Activated CD8-positive, alpha-beta T cell treated with anti-CD3 and anti-CD28 coated beads for 36 hours (primary cell): ENCODE data around the gene RAE1. TPM values are rescaled to one million over a fixed set of nuclear protein-coding genes. Genes with fewer than 3 reads are reported as not detected.

ENCODE experiments used
- ATAC-seq: fragments of 200-7000 bp; cut with Tn5 transposase; one replicate; pipeline ENCODE4 v1.10.0; 2021; ENCODE audit warnings: mild to moderate bottlenecking, moderate library complexity
- CTCF ChIA-PET: fragments of 350-600 bp; sonication (Branson Sonifier 250); formaldehyde crosslinking; loops from one replicate; lab custom pipeline; 2021; ENCODE audit warnings: antibody characterized with exemption; lab: Charles Lee
- POLR2A ChIA-PET: fragments of 350-600 bp; sonication (Branson Sonifier 250); formaldehyde crosslinking; loops from one replicate; lab custom pipeline; 2021; ENCODE audit warnings: antibody characterized with exemption; lab: Charles Lee
- DNase-seq: peaks from one replicate; pipeline ENCODE4 v3.0.0-alpha.2; 2020
- H3K27ac Mint-ChIP-seq: one replicate; pipeline ENCODE4 v1.8.0; 2021; ENCODE audit warnings: mild to moderate bottlenecking, mixed read lengths
- H3K27me3 Mint-ChIP-seq: one replicate; pipeline ENCODE4 v1.8.0; 2021; ENCODE audit warnings: mixed read lengths
- H3K36me3 Mint-ChIP-seq: one replicate; pipeline ENCODE4 v1.8.0; 2021; ENCODE audit warnings: low read depth, mixed read lengths
- H3K4me1 Mint-ChIP-seq: one replicate; pipeline ENCODE4 v1.8.0; 2021; ENCODE audit warnings: low read depth, mixed read lengths
- H3K4me3 Mint-ChIP-seq: one replicate; pipeline ENCODE4 v1.8.0; 2021; ENCODE audit warnings: mild to moderate bottlenecking, moderate library complexity, mixed read lengths
- H3K9me3 Mint-ChIP-seq: one replicate; pipeline ENCODE4 v1.8.0; 2021; ENCODE audit warnings: mixed read lengths
- intact Hi-C: fragments of 100-400 bp; cut with micrococcal nuclease; formaldehyde crosslinking; loops from one replicate; pipeline ENCODE4 v1.10.0; 2022
- total RNA-seq, 2 experiments: library from RNA; stranded (reverse); gene quantifications; one replicate each; pipeline ENCODE4 v1.2.3, GENCODE V29; 2021
- TF ChIP-seq, protein P1 (sequence below): fragments of 200-600 bp; IDR thresholded peaks from one replicate; pipeline ENCODE4 v1.8.0; 2022; ENCODE audit warnings: antibody characterized with exemption, mild to moderate bottlenecking

RAE1 gene
- total RNA-seq, 2 experiments from 2014 or later = 41.1 to 42.9 TPM

DNA sequence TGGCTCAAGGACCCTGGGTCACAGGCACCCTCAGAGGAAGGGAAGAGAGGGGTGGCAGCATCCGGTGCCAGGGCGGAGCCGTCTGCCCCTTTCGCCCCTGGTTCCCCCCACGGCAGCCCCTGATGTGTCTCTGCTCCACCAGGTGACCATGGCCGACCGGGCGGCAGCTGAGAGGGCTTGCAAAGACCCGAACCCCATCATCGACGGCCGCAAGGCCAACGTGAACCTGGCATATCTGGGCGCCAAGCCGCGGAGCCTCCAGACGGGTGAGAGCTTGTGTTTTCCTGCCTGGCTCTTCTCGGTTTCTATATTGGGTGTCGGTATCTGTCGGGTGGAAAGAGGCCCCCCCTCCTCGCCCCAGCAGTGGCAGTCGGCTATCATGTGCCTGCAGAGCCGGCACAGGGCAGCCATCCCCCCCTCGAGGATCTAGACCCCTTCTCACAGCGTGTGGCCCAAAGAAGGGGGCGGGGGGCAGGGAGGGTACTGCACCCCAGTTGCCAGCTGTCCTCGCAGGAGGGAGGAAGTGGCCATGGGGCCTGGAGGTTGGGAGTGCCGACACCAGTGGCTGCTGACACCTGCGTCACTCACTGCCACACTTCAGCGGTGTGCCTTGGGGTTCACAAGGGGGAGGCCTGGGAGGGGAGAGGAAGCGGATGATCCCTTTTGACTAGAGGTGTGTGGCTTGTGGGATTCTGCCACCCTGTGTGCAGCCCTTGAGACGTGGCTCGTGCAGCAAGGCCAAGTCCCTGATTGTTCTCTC is 41.6 kb downstream of the RAE1 start:
- H3K27me3 Mint-ChIP-seq = no peaks in the 10 kb centered on the region
- ChIA-PET CTCF (interaction anchor here (1.1 to 2.8 kb wide), 6 partner anchors 10 to 103 kb away, joined by 3 to 12 read pairs (median 4); no protein-coding TSS in a partner anchor), POLR2A (interaction anchor here (0.6 to 7.0 kb wide), 23 partner anchors 7 to 1020 kb away, joined by 3 to 88 read pairs (median 4); partner anchors contain the start of gene ZBP1)
- peaks cover 50% of the 10 kb centered on the region for H3K4me1 Mint-ChIP-seq
- TF ChIP-seq, protein P1, sequence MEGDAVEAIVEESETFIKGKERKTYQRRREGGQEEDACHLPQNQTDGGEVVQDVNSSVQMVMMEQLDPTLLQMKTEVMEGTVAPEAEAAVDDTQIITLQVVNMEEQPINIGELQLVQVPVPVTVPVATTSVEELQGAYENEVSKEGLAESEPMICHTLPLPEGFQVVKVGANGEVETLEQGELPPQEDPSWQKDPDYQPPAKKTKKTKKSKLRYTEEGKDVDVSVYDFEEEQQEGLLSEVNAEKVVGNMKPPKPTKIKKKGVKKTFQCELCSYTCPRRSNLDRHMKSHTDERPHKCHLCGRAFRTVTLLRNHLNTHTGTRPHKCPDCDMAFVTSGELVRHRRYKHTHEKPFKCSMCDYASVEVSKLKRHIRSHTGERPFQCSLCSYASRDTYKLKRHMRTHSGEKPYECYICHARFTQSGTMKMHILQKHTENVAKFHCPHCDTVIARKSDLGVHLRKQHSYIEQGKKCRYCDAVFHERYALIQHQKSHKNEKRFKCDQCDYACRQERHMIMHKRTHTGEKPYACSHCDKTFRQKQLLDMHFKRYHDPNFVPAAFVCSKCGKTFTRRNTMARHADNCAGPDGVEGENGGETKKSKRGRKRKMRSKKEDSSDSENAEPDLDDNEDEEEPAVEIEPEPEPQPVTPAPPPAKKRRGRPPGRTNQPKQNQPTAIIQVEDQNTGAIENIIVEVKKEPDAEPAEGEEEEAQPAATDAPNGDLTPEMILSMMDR = no peak
- H3K36me3 Mint-ChIP-seq = peaks cover 57% of the 10 kb centered on the region
- no peaks in the 10 kb centered on the region for H3K9me3 Mint-ChIP-seq
- peak; percentile 88 for DNase-seq
- peak overlapping the region; percentile 84 for H3K4me3 Mint-ChIP-seq
- ATAC-seq = peak; percentile 33
- intact Hi-C loops = no loop called here
- H3K27ac Mint-ChIP-seq = peak overlapping the region; percentile 93

DNA sequence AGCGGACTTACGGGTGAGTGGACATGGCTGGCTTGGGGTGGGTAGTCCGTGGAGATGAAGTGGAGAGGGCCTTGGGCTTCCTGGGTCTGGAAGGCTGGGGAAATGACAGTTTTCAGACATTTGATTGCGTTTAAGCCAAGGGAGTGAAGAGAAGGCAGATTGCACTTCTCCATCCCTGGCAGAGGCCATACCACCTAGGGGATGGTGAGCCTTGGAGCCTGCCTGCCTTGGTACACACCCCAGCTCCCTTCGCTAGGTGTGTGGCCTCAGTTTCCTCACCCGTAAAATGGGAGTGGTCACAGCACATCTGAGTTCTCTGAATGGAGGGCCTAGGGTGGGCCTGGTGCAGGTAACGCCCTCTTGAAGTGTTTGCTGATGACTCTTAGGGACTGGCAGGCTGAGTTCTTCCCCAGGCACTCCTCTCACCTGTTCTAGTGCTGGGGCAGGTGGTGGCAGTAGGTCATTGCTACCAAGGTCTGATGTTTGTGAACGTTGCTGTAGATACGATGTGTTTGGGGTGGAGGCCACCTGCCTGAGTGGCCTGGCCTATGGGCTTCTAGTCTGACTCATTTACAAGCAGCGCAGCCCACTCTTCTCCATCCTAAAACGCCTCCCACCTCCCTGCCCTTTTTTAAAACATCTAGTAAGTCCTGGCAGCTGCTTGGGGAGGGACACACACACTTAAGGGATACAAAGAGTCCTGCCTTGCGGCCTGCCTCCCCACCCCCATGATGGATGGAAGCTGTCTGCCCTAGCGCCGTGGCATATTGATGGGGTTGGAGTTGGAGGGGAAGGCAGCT is 42.5 kb downstream of the RAE1 start:
- Mint-ChIP-seq H3K4me1 (peaks cover 56% of the 10 kb centered on the region), H3K9me3 (no peaks in the 10 kb centered on the region), H3K27ac (peak overlapping the region; percentile 93), H3K4me3 (peak overlapping the region; percentile 84), H3K36me3 (peaks cover 63% of the 10 kb centered on the region), H3K27me3 (no peaks in the 10 kb centered on the region)
- ChIA-PET POLR2A (interaction anchor here (0.7 to 7.0 kb wide), 8 partner anchors 6 to 226 kb away, joined by 3 to 88 read pairs (median 3); partner anchors contain the start of gene ZBP1), CTCF (interaction anchor here (1.3 to 2.8 kb wide), 3 partner anchors 12 to 102 kb away, joined by 5 to 12 read pairs (median 5); no protein-coding TSS in a partner anchor)
- DNase-seq = peak; percentile 27
- TF ChIP-seq, protein P1 = no peak
- intact Hi-C loops = no loop called here
- ATAC-seq = no peak

DNA sequence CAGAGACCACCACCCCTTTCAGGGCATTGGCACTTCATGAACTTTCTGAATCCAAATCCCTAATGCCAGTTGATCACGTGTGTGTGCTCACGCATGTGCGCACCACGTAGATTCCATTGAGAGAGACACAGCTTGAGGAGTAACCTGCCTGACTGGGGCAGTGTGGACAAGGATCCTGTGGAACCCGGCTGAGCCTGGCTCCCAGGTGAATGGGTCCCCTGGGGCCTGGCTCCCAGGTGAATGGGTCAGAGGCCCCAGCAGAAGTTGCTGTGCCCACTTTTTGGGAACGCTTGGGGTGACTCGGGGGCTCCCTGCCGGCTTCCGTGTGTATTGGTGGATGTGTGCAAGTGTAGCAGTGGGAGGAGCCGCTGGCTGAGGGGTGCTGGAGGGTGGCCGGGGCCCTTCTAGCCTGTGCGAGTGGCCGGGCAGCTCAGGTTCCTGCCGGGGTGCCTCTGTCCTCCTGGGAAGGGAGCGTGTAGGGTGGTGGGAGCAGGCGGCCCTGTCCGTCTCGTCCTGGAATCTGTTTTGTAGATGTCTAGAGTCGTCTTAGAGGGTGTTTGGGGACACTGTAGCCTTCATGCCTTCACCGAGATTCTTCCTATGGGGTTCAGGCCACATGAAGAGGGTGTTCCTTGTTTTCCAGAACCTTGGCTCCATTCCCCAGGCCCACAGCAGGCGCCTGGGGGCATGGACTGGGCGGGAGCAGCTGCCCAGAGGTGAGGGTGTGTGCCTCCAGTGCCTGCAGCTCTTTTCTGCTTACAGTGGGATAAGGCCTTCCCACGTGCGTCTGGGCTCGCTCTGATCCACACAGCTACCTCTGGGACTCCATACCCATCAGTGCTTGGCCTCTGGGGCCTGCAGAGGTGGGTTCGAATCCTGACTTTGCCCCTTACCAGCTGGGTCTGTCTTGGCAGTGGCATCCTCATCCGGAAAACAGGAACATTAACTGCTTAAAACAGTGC is 43.3 kb downstream of the RAE1 start:
- peak overlapping the region; percentile 93 for H3K27ac Mint-ChIP-seq
- intact Hi-C loops = loop anchor here (5.0 kb wide), 1 partner anchor 38 kb away; no protein-coding TSS in a partner anchor
- peaks cover 72% of the 10 kb centered on the region for H3K36me3 Mint-ChIP-seq
- no peaks in the 10 kb centered on the region for H3K9me3 Mint-ChIP-seq
- ChIA-PET POLR2A (interaction anchor here (0.7 to 1.0 kb wide), 3 partner anchors 12 to 32 kb away, joined by 3 read pairs; no protein-coding TSS in a partner anchor), CTCF (interaction anchor here (1.3 to 1.6 kb wide), 2 partner anchors 13 to 101 kb away, joined by 5 read pairs; no protein-coding TSS in a partner anchor)
- no peak for ATAC-seq
- H3K4me3 Mint-ChIP-seq = peak overlapping the region; percentile 84
- H3K27me3 Mint-ChIP-seq = no peaks in the 10 kb centered on the region
- TF ChIP-seq, protein P1 = no peak
- peaks cover 62% of the 10 kb centered on the region for H3K4me1 Mint-ChIP-seq
- no peak for DNase-seq

DNA sequence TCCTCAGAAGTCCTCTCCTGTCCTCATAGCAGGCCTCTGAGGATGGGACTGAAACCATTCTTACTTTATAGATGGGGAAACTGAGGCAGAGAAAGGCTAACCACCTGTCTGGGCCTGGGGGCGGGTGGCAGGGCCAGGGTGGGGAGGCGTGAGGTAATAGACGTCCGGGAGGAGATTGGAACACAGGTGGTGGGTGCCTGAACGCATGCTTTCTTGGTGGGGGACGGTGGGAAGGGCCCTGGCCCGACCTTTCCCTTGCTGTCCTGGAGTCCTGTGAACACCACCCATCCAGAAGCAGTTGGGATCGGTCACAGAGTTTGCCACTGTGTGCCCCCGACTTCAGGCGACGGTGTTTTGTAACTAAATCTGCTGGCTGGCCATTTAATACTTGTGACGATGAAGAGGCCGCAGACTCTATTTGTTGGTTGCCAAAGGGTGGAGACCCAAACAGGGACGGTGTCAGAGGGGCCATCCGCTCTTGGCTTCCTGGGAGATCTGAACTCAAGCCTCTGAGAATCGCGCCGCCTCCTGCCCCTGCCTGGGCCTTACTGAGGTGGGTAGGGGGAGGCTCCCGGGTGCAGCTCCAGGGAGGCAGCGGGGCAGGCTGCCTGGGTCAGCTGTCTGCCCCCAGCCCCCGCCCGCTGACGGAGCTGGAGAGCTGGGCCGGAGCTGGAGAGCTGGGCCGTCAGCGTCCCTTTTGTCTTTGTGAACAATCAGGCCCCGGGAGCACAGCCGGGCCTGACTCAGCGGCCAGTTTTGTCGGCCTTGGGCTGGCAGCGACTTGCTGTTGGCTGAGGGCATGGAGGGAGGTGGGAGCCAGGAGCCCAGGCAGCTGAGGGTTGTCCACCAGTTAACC is 44.3 kb downstream of the RAE1 start:
- Mint-ChIP-seq H3K9me3 (no peaks in the 10 kb centered on the region), H3K4me3 (peak overlapping the region; percentile 84), H3K27ac (peak overlapping the region; percentile 99), H3K36me3 (peaks cover 79% of the 10 kb centered on the region), H3K27me3 (no peaks in the 10 kb centered on the region), H3K4me1 (peaks cover 67% of the 10 kb centered on the region)
- DNase-seq = no peak
- no peak for ATAC-seq
- ChIA-PET POLR2A (no interaction called here), CTCF (interaction anchor here (1.6 kb wide), 1 partner anchor 14 kb away, joined by 5 read pairs; no protein-coding TSS in a partner anchor)
- intact Hi-C loops = loop anchor here (5.0 kb wide), 1 partner anchor 37 kb away; no protein-coding TSS in a partner anchor
- TF ChIP-seq, protein P1 = no peak
